Measurements from ENCODE around the gene BAIAP2L2.
"Not testable (repeated sequence)": the region's sequence is repeated elsewhere in the genome, so short reads cannot be mapped to it uniquely, and the experiment has no call there.

Gene BAIAP2L2, protein sequence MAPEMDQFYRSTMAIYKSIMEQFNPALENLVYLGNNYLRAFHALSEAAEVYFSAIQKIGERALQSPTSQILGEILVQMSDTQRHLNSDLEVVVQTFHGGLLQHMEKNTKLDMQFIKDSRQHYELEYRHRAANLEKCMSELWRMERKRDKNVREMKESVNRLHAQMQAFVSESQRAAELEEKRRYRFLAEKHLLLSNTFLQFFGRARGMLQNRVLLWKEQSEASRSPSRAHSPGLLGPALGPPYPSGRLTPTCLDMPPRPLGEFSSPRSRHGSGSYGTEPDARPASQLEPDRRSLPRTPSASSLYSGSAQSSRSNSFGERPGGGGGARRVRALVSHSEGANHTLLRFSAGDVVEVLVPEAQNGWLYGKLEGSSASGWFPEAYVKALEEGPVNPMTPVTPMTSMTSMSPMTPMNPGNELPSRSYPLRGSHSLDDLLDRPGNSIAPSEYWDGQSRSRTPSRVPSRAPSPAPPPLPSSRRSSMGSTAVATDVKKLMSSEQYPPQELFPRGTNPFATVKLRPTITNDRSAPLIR

GRCh38 chr22:38110008-38110862, at the start of gene BAIAP2L2:
TSS of gene BAIAP2L2 (minus strand) at chr22:38110684. CDS start at chr22:38110525, 159 bp downstream.
- DNase-seq (ENCODE audit: low read depth in 2 of 3, low spot score in 2 of 3) = no peak

GRCh38 chr22:38155703-38156102, 45.2 kb upstream of the BAIAP2L2 start:
- DNase-seq (ENCODE audit: low read depth in 2 of 3, low spot score in 2 of 3) = no peak

DNA sequence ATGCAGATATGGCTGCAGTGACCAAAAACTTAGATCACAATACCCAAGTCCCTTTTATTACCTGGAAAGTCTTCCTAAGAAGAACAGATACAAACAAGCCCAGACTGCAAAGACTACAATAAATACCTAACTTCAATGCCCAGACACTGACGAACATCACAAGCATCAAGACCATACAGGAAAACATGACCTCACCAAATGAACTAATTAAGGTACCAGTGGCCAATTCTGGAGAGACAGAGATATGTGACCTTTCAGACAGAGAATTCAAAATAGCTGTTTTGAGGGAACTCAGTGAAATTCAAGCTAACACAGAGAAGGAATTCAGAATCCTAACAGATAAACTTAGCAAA, 44.1 kb upstream of the BAIAP2L2 start:
- DNase-seq (ENCODE audit: low read depth in 2 of 3, low spot score in 2 of 3) = not testable (repeated sequence)

GRCh38 chr22:38153821-38154562, 43.5 kb upstream of the BAIAP2L2 start:
- DNase-seq (ENCODE audit: low read depth in 2 of 3, low spot score in 2 of 3) = no peak

DNA sequence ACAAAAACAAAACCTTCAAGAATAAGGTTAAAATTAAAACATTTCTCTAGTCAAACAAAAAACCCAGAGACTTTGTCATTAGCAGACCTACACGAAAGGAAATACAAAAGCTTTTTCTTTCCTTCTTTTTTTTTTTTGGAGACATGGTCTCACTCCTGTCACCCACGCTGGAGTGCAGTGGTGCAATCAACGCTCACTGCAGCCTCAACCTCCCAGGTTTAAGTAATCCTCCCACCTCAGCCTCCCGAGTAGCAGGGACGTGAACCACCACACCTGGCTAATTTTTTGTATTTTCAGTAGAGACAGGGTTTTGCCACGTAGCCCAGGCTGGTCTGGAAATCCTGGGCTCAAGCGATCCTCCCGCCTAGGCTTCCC, 40.6 kb upstream of the BAIAP2L2 start:
- DNase-seq (ENCODE audit: low read depth in 2 of 3, low spot score in 2 of 3) = no peak

DNA sequence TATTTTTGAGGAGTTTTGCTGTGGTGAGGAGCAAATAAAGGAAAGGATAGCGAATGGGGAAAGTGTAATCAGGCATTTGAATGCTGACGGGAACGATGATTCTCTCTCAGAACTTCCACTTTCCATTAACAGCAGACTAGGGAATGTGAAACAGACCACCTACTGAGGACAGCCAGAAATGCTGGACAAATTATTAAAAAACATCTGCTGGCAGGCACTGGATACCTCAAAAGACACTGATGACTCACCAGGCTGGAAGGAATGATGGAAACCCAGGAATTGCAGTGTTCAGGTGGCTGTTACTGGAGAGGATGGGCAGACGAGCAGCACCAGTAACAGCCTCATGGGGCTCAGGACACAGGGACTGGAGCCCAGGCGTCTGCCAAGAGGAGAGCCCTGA, 37.8 kb upstream of the BAIAP2L2 start:
- DNase-seq (ENCODE audit: low read depth in 2 of 3, low spot score in 2 of 3) = no peak

GRCh38 chr22:38146166-38146565, 35.7 kb upstream of the BAIAP2L2 start:
- not testable (repeated sequence) for DNase-seq (ENCODE audit: low read depth in 2 of 3, low spot score in 2 of 3)

GRCh38 chr22:38144025-38144405, 33.5 kb upstream of the BAIAP2L2 start:
- no peak for DNase-seq (ENCODE audit: low read depth in 2 of 3, low spot score in 2 of 3)

DNA sequence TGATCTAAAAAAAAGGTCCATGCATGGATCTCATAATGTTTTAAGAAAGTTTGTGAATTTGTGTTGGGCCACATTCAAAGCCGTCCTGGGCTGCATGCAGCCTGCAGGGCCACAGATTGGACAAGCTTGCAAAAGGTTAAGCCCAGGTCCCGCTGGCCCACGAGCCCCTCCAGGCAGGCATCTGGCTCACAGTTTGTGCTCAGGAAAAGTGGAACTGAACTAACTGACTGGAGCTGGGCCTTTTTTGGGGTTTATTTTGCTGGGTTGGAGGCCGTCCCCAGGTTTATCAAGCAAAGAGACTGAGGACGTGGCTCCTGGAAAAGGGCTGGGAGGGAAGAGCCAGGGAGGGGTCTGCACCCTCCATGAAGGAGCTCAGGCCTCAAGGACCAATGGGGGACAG, 32.1 kb upstream of the BAIAP2L2 start:
- no peak for DNase-seq (ENCODE audit: low read depth in 2 of 3, low spot score in 2 of 3)

DNA sequence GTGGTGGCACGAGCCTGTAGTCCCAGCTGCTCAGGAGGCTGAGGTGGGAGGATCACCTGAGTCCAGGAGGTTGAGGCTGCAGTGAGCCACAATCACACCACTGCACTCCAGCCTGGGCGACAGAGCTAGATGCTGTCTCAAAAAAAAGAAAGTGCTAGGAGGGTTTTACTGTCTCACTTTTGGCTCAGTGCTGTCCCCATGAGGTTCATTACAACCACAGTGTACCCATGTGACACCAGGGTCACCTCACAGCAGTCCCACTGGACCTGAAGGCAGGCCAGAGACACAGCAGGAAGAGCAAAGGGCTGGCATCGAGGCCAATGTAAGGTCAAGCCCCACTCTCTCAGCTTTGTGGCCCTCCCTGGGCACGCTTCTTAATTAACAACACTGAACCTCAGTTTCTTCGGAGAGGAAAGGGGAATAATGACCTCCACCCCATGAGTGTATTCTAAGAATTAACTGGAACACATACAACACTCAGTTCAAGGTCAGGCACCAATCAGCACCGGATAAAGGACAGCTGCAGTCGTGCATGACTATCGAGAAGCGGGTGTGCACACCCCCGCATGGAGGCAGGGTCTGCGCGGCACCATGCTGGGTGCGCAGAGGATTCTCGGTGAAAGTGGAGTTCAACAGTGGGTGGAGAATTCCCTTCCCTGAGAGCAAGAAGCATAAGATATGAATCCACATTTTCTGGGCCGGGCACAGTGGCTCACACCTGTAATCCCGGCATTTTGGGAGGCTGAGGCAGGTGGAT, 30.9 kb upstream of the BAIAP2L2 start:
- DNase-seq (ENCODE audit: low read depth in 2 of 3, low spot score in 2 of 3) = no peak

DNA sequence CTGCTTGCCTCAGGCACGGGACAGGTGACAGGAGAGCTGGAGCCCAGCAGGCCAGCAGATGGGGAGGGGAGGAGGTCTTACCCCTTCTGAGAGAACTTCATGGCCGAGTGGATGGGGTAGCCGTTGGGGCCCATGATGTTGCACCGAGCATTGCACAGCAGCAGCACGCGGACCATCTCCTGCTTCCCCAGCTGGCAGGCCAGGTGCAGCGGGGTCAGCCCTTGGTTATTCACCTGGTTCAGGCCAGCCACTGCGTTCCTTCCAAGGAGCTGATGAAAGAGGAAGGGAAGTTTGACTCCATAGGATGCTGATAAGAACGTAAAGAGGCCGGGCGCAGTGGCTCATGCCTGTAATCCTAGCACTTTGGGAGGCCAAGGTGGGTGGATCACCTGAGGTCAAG, 29.4 kb upstream of the BAIAP2L2 start:
- no peak for DNase-seq (ENCODE audit: low read depth in 2 of 3, low spot score in 2 of 3)

DNA sequence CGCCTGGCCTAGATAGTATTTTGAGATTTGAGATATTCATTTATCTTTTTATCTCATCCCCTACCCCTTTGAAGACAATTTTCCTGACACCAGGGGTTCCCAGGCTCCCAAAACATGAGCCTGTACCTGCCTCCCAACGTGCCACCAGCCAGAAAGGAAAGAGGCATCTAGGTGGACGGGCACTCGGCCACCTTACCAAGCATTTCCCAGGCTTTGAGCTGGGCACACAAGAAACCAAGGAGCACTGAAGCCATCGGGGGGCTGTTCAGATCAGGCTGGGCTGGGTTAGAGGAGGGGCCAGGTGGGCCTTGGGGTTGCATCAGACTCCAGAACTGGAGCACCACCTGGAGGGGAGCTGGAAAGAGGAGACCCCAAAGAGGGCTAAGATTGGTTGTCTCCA, 28.5 kb upstream of the BAIAP2L2 start:
- DNase-seq (ENCODE audit: low read depth in 2 of 3, low spot score in 2 of 3) = no peak

DNA sequence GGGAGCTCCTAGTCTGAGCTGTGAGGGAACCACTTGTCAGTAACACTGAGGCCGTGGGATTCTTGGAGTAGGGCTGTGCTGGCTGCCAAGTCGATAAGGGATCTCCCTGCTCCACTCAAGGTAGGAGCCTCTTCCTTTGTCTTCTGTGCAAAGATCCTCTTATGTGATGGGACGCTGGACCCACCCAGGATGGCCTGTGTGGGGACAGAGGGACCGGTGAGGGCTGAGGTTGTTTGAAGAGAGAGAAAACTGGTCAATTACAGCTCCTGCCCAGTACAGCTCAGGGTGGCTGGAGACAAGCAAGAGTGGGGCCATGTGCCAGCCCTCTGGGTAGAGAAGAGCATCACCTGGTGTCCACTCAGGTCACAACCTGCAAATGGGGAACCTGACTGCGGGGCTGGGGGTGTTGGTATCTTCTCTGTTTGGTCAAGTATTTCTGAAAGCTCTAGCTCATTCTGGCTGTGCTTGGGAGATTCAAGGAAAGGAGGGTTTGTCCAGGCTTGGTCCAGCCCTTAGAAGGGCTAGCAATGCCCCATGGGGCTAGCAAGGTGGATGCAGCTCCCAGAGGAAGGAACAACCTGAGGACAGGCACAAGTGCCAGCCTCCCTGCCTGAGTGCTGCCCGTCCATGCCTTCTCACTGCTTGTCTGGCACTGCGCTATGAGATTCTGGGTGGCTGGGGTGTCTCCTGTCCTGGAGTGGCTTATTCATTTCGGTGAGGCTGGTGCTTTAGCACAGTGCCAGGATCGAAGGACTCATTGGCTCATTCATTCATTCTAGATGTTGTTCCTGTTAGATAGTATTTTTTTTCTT, 27.6 kb upstream of the BAIAP2L2 start:
- no peak for DNase-seq (ENCODE audit: low read depth in 2 of 3, low spot score in 2 of 3)

- no peak for DNase-seq (ENCODE audit: low read depth in 2 of 3, low spot score in 2 of 3)
Measured at GRCh38 chr22:38136607-38137006, 26.1 kb upstream of the BAIAP2L2 start.

DNA sequence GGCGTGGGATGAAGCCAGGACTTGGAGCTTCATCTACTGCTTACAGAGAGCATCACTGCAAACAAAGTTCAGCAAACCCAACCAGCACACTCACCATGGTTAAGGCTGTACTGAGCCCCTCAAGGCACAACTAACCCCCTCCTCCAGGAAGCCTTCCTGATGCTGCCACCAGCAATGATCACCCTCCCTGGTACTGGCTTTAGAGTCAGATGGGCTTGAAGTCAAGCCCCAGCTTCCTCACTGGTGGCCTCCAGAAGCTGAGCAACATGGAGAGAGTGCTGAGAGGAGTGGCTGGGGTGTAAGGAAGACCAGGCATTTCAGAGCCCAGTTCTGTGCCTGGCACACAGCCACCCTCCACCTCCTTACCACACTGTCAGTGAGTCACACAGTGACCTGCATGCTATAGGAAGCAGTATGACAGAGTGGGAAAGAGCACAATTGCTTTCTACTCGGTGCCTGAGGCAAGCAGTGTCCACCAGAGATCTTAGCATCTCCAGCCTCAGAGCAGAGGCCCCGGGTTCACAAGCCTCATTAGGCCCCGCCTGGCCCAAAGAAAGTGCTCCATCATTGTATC, 24.7 kb upstream of the BAIAP2L2 start:
- no peak for DNase-seq (ENCODE audit: low read depth in 2 of 3, low spot score in 2 of 3)

DNA sequence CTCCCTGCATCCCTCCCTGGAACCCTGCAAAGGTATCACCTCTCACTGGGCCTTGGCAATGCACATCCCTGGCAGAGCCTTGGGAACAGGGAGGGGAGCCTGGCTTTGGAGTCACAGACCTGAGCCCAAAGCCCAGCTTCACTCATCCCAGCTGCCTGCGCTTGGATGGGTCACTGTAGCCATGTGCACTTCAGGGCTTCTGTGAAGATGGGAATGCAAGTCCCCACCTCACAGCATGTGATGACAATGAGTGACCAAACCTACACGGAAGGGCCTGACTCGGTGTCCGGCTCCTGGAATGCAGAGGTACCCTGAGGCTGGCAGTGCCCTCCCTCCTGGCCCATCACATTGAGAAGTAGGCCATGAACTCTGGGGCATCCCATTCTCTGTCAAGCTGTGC, 22.8 kb upstream of the BAIAP2L2 start:
- no peak for DNase-seq (ENCODE audit: low read depth in 2 of 3, low spot score in 2 of 3)

- no peak for DNase-seq (ENCODE audit: low read depth in 2 of 3, low spot score in 2 of 3)
Measured at GRCh38 chr22:38132794-38133193, 22.3 kb upstream of the BAIAP2L2 start.

GRCh38 chr22:38132136-38132535, 21.7 kb upstream of the BAIAP2L2 start:
- DNase-seq (ENCODE audit: low read depth in 2 of 3, low spot score in 2 of 3) = no peak

- DNase-seq (ENCODE audit: low read depth in 2 of 3, low spot score in 2 of 3) = no peak
Measured at GRCh38 chr22:38131399-38131798, 20.9 kb upstream of the BAIAP2L2 start.

GRCh38 chr22:38129856-38130255, 19.4 kb upstream of the BAIAP2L2 start:
- no peak for DNase-seq (ENCODE audit: low read depth in 2 of 3, low spot score in 2 of 3)

Measured in activated CD8-positive, alpha-beta memory T cell treated with anti-CD3 and anti-CD28 coated beads for 48 hours (primary cell).